NCI-H128 (cell line): Measurements from ENCODE around the gene SPAG6.
"Not testable (repeated sequence)": the region's sequence is repeated elsewhere in the genome, so short reads cannot be mapped to it uniquely, and the experiment has no call there.

Experiments
- DNase-seq: peaks from one replicate; lab custom pipeline; 2025; ENCODE audit not compliant: unreplicated experiment; lab: John Stamatoyannopoulos, UW

The SPAG6 gene

DNA sequence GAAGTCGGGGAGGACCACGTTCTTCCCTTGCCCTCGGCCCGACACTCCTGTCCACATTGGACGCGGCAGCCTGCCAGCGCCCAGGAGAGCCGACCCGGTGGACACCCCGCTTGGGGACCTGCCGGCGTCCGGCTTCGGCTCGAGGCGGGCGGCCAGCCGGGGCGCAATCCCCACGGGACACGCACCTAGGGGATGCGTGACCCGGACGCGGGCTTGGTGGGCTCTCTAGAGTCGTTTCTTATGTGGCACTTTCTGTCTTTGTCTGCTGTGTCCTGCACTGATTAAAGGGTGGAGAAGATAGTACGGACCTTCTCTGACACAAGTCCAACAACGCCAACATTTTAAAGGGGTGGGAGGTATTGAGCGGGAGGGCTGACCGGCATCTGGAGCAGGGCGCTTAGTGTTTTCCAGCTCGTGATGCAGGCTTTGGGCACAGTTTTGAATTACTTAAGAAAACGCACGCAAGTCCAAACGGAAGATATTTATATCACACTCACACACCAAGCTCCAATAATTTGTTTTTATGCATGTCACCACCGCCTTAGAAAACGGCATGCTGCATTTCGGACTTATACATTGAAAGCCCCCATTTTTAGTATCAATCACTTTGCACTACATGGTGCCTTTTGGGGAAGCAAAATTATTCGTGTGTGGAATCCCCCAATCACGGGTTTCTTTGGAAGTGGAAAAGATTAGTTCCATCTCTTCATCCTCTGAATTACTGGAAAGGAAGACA, 3.9 kb upstream of the SPAG6 start:
- no peak for DNase-seq

DNA sequence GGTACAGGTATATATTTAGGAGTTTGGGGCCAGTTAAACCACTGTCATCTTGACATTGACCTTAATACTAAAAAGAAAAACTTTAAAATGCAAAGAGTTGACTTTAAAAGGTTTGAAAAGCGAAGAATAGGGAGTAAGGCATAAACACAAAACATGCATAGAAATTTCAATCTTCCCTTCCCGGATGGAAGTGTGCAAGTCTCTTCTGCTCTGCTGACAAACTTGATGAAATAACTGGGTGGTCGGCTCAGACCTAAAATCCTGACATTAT, 3.4 kb upstream of the SPAG6 start:
- DNase-seq = no peak

DNA sequence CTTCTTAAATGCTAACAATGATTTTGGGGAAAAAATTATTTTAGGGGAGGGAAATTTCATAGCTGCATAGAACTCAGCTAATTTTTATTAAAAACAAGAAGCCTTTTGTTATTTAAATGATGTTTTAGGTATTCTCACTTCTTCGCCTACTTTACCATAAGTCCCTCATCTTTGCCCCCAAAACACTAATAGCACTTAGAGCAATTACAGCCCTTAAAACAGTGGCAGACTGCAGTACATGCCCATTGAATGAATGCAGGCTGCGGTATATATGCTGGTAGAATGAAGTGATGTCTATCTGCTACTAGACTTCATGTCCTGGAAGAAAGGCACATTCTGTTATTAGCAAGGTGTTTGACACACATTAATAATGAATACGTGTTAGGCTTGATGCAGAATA, 2.9 kb upstream of the SPAG6 start:
- no peak for DNase-seq

DNA sequence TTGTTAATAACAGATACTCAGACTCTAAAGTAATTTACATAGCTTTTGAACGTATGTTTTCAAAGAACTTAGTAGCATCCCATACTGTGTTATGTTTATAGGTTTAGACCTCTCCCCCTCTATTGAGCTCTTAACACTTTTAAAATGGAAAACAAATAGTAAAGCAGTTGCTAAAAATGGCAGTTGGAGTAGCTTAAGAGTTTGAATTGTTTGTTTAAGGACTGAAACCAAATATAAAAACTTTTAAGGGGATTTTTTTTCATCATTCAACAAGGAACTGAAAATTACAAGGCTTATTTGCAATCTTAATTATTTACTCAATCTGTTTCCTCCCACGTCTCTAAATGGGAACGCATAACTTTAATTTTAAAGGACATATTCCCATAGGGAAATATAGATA, 1.6 kb upstream of the SPAG6 start:
- DNase-seq = no peak

DNA sequence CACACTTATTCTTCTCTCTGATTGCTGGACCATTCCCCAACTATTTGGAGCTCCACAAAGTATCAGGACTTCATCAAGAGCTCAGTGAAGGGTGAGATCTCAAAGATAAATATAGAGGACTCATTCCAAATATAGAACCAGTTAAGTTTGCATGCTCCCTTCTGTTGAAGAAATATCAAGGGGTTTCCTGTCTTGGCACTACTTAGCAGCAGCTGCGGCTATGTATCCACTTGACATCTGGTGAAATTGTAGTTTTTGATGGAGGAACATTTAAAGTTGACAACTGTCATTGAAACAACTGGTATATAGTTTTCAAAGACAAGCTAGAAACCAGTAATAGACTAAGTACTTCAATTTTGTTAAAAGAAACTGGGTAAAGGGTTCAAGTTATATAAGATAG, 1.0 kb upstream of the SPAG6 start:
- DNase-seq = no peak

DNA sequence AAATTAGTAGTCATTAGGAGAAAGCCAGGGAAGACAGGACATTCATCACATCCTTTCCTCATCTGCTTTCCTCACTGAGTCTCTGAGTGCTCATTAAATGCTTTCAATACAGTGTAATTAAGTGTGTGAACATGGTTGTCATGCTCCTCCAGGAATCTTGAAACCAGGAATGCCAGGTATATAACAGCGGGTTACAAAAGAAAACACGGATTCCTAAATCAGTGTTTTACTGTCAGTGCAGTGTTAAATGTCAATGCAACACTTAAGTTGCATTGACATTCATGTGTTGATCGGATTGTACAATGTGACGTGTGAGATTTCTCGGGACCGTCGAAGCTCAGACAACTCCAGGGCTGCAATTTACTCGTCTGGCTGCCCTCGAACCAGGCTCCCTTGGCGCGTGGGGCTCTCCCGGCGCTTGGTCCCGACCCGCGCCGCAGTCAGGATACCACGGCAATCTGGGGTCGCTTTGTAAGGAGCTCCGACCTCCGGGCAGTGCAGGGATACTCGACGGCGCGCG, 455 bp upstream of the SPAG6 start:
- DNase-seq = no peak

DNA sequence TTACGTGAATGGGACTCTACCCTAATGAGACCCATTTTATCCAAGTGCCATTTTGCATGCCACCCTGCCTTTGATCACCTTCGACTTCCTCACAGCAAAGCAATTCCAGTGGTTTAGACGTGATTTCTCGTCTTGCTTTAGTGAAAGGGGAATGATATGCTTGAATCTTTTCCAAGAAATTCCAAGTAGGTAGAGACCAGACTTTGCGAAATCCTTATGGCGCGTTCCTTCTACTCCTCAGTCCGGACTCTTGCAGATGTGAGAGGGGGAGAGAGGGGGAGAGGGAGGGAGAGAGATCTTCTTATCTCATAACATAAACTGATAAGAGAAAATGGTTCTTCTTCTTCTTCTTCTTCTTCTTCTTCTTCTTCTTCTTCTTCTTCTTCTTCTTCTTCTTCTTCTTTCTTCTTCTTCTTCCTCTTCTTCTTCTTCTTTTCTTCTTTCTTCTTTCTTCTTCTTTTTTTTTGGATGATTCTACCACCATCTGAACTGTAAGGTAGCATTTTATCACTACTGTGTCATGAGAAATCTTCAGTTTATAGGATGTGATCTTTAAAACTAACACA, 883 bp downstream of the SPAG6 start:
- DNase-seq = no peak

DNA sequence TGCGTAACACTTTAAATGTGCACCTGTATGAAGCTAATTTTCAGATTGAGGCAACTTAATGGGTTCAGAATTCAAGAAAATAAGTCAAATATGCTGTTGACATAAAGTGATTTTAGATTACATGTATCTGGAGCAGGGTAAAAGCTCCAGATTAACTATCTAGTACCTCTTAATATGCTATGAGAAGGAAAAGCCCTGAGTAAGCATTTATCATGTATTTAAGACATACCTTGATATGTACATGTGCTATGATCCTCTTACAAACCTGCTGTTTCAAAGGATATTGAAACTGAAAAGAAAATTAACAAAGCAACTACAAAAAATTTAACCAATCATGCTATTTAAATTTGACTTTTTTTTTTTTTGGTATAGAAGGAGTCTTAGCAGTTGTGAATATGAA, 4.5 kb downstream of the SPAG6 start:
- no peak for DNase-seq

DNA sequence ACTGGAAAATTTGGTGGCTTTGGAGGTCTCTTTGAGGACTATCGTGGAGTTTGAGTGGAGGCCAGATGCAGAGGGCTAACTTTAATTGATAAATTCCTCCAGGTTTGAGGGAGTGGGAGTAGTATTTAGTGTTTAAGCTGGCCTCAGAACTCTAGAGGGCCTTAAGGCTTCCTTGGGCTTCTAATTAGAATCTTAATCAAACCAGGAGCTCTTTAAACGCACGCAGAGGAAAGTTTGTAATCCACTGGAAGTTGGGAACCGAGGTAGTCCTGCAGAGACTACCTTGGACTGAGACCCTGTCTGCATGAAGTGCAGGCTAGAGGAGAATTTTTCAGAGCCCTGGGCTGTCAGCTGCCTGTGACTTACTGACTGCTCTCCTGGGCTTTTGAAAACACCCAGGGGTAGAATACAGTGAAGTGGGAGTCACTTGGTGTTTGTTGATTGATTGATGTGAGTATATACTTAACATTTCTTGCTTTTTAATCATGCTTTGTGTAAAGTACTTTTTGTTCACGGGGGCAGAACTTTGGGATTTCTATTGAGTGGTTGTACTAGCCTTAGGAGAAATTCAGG, 5.9 kb downstream of the SPAG6 start:
- DNase-seq = no peak

DNA sequence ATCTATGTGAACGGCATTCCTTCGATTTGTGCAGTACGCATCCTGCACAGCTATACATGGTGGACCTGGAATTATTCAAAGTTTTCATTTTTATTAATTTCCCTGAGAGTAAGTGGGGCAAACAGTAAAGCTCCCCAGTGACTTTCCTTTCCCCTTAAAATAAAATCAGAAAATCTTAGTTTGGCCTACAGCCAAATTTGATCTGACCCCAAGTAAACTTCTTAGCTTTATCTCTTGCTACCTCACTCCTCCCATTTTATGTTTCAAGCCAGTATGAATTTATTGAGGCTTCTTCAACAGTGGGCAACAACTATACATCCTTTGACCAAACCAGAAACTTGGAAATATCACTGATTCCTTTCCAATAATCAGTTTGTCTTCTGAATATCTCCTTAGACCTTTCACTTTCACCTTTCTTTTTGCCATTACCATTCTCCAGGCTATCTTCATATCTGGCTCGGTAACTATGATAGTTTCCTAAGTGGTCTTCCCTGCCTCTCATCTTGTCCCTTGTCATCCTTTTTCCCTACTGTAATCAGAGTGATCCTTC, 11.1 kb downstream of the SPAG6 start:
- DNase-seq = no peak

DNA sequence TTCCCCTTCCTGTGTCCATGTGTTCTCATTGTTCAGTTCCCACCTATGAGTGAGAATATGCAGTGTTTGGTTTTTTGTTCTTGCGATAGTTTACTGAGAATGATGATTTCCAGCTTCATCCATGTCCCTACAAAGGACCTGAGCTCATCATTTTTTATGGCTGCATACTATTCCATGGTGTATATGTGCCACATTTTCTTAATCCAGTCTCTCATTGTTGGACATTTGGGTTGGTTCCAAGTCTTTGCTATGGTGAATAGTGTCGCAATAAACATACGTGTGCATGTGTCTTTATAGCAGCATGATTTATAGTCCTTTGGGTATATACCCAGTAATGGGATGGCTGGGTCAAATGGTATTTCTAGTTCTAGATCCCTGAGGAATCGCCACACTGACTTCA, 12.5 kb downstream of the SPAG6 start:
- DNase-seq = not testable (repeated sequence)

DNA sequence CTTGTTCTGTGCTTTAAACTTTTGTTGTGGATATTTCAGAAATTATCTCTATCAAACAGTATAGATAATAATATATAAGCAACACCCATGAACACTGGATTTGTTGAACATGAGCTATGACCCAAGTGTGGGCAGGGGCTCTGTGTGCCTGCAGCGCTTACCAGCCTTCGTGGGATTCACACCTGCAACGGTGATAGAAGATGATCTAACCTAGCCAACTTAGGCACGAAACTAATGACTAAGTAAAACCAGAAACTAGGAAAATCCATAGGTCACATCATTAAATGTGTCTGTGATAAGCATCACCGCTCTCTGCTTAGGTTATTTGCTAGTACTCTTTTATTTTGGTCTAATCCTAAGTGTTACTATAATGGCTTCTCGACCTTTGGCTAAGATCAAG, 18.0 kb downstream of the SPAG6 start:
- no peak for DNase-seq

DNA sequence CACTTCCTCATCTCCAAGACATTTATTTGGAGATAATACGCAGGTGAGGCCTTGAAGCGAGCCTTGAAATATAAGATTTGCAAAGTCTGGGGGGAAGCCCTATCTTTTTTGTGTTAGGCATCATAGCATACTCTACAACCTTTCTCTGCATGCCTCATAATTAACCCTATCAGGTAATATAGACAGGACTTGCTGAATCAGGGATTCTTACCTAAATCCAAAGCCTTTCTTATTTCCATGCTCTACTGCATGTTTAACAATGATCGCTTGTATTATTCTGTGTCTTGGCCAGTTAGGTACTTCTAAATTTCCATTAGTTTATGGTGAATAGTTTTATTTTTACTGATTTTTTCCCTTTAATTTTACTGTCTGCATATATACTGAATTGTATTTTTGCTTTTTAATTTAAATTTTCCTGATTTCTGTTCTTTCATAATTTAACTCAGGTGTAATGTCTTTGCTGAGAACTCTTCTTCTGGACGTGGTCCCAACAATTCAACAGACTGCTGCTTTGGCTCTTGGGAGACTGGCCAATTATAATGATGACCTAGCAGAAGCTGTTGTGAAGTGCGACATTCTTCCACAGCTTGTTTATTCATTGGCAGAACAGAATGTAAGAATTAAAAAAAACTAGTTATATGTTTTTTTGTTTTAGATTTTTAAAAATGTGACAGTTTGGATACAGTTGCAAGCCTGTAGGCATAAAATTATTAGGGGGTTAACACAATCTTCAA, 19.3 kb downstream of the SPAG6 start:
- no peak for DNase-seq

DNA sequence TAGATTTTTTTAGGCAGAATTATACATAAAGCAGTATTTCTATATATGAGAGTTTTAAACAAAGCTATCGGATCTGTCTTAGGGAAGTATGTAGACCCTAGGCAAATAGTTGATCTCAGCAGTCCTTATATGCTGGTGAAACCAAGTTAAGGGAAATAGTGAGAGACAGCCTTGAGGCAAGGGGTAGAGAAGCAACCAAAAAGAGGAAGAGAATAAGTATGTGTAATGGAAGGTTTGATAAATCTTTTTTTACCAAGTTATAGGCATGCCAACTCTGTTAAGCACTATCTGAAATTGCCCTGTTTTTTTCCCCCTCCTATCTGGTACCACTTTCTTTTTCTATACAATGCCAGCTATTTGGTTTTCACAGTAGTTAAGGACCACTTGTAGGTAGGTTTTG, 19.9 kb downstream of the SPAG6 start:
- DNase-seq = no peak

DNA sequence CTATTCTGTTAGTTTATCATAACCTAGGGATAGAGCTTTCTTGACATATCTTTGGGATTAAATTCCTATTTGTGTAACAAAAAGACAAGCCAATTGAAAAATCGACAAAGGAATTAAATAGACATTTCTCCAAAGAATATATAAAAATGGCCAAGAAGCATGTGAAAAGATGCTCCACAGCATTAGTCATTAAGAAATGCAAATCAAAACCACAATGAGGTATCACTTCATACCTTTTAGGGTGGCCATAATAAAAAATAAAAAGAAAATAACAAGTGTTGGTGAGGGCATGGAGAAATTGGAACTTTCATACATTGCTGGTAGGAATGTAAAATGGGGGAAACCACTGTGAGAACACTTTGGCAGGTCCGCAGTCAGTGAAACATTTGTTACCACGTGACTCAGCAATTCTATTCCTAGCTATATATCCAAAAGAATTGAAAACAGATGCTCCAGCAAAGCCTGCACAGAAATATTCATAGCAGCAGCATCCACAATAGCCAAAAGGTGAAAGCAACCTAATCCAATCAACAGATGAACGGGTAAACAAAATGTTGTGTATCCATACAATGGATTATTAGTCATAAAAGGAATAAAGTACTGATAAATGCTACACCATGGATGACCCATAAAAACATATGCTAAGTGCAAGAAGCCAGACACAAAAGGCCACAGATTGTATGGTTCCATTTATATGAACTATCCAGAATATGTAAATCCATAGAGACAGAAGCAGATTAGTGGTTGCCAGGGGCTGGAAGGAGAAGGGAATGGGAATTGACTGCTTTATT, 20.5 kb downstream of the SPAG6 start:
- DNase-seq = no peak

DNA sequence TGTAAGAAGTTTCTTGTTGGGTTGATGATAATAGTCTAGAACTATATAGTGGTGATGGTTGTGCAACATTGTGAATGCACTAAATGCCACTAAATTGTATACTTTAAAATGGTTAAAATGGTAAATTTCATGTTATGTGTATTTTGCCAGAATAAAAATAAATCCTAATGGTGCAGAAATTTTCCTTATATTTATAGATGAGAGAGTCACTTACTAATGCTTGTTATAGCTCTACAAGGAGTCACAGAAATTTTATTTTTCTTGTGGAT, 21.1 kb downstream of the SPAG6 start:
- DNase-seq = no peak

DNA sequence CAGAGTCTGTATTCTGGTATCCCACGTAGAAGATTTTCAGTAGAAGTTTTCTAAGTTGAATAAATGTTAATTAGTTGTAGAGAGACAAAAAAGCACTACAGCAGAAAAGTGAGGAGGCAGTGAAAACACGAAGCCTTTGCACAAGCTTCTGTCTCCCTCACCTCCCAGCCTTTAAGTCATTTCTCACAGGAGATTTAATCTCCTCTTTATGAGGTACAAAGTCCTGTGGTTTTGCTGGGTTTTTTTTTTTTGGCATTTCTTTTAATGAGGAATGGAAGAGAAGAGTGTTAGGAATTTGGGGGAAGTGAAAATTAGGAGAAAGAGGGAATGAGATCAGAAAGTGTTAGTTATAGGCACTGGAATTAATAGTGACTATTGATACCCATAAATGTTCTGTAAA, 21.5 kb downstream of the SPAG6 start:
- DNase-seq = no peak

DNA sequence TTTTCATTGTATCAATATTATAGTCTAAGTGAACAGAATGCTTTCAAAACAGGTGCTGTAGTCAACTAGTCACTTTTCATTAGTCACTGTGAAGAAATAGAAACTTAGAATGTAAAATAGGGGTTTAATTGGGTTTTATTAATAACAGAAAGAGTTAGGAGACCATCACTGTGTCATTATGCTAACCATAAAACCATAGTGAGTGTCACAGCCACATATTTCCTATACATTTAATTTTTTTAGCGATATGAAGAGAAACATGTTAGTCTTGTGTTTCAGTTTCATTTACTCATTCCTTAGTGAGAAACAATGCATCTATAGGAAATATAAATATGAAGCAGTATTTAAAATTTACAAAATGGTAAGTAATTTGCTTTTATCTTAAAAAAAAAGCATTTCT, 22.2 kb downstream of the SPAG6 start:
- no peak for DNase-seq

DNA sequence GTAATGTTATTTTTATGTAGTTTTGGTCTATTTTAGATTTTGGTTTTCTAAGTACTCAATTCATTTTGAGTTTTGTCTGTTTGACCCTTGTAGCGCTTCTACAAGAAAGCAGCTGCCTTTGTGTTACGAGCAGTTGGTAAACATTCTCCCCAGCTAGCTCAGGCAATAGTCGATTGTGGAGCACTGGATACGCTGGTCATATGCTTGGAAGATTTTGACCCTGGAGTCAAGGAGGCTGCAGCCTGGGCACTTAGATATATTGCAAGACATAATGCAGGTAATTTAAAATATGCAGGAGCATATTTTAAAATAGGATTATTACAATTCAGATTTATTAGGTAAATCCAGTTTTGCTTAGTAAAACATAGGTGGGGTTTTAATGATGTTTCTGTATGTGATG, 23.1 kb downstream of the SPAG6 start:
- DNase-seq = no peak

DNA sequence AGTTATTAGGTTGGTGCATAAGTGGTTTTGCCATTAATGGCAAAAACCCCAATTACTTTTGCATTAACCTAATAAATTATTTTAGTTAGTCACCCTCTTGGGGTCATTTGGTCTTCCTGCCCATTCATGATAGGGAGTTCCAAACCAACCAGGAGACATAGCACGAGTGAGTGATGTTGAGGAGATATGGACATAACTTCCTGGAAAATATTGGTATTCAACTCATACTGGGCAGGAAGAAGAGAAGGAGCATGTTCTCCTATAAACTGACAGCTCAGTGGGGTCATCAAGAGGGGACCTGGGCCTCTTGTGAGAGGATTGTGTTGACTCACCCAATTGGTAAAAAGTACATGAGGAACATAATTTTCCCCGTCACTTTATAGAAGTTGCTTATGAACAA, 23.7 kb downstream of the SPAG6 start:
- DNase-seq = no peak

DNA sequence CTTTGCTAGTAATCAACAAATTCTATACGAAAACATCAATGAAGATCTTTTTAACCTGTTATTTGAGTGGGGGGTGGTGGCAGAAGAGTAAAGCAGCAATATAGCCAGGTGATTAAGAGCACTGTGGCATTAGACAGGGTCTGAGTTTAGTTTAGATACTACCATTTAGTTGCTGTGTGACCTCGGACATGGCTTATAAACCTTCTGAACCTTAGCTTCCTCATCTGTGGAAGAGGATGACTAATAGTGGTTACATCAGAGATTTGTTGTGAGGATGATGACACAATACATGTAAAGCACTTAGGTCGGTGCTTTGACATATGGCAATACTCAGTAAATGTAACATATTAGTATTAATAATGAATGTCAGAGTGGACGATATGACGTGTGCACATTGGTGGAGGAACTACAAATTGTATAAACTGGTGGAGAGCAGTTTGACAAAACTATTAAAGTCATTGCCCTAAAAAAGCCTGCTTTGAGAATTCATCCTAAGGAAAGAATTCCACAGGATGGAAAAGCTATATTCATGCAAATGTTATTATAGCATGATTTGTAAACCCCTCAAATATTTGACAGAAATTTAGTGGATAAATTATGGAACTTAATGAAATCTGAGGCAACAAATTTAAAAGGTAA, 24.3 kb downstream of the SPAG6 start:
- no peak for DNase-seq
